ENCODE data around the gene SYNJ2. TPM values are rescaled to one million over a fixed set of nuclear protein-coding genes. Genes with fewer than 3 reads are reported as not detected.

The SYNJ2 gene
- total RNA-seq, 1 donor from 2014 or later, result 26.2 TPM

GRCh38 chr6:158010591-158011477 lies 29.2 kb downstream of the SYNJ2 start:
- intact Hi-C loops (cut with micrococcal nuclease), result no loop called here

GRCh38 chr6:158011478-158011920 lies 29.8 kb downstream of the SYNJ2 start:
- intact Hi-C loops (cut with micrococcal nuclease), result no loop called here

GRCh38 chr6:158011980-158012566 lies 30.4 kb downstream of the SYNJ2 start:
- intact Hi-C loops (cut with micrococcal nuclease), result no loop called here

- intact Hi-C loops (cut with micrococcal nuclease), result no loop called here
Measured at GRCh38 chr6:158013904-158014504, 32.3 kb downstream of the SYNJ2 start.

- intact Hi-C loops (cut with micrococcal nuclease), result no loop called here
Measured at GRCh38 chr6:158014505-158015187, 33.0 kb downstream of the SYNJ2 start.

GRCh38 chr6:158015188-158015506 lies 33.5 kb downstream of the SYNJ2 start:
- intact Hi-C loops (cut with micrococcal nuclease), result no loop called here

GRCh38 chr6:158016571-158017383 lies 35.1 kb downstream of the SYNJ2 start:
- intact Hi-C loops (cut with micrococcal nuclease), result no loop called here

- intact Hi-C loops (cut with micrococcal nuclease), result no loop called here
Measured at GRCh38 chr6:158017621-158018040, 36.0 kb downstream of the SYNJ2 start.

GRCh38 chr6:158018041-158018771 lies 36.5 kb downstream of the SYNJ2 start:
- intact Hi-C loops (cut with micrococcal nuclease), result no loop called here

- intact Hi-C loops (cut with micrococcal nuclease), result no loop called here
Measured at GRCh38 chr6:158018851-158019361, 37.2 kb downstream of the SYNJ2 start.

- intact Hi-C loops (cut with micrococcal nuclease), result no loop called here
Measured at GRCh38 chr6:158019416-158019815, 37.8 kb downstream of the SYNJ2 start.

- intact Hi-C loops (cut with micrococcal nuclease), result no loop called here
Measured at GRCh38 chr6:158020272-158020711, 38.6 kb downstream of the SYNJ2 start.

GRCh38 chr6:158020811-158021210 lies 39.1 kb downstream of the SYNJ2 start:
- intact Hi-C loops (cut with micrococcal nuclease), result no loop called here

- intact Hi-C loops (cut with micrococcal nuclease), result no loop called here
Measured at GRCh38 chr6:158021376-158021775, 39.7 kb downstream of the SYNJ2 start.

- intact Hi-C loops (cut with micrococcal nuclease), result no loop called here
Measured at GRCh38 chr6:158021814-158022748, 40.4 kb downstream of the SYNJ2 start.

GRCh38 chr6:158022749-158023596 lies 41.3 kb downstream of the SYNJ2 start:
- intact Hi-C loops (cut with micrococcal nuclease), result no loop called here

- intact Hi-C loops (cut with micrococcal nuclease), result no loop called here
Measured at GRCh38 chr6:158023597-158023939, 41.9 kb downstream of the SYNJ2 start.
